Osteoblast (primary cell): ENCODE measurements around the gene SLC22A25. TPM values are rescaled to one million over a fixed set of nuclear protein-coding genes. Genes with fewer than 3 reads are reported as not detected.

ENCODE experiments used
- DNase-seq: peaks from one replicate; pipeline ENCODE4 v3.0.0; 2011; ENCODE audit warnings: low spot score, mixed read lengths; ENCODE audit not compliant: insufficient read length; ENCODE audit errors: missing footprints
- H2AFZ ChIP-seq: 2 replicates; pipeline ENCODE4 v1.6.0; 2011; ENCODE audit warnings: mild to moderate bottlenecking, low read length
- H3K27ac ChIP-seq: 2 replicates; pipeline ENCODE4 v1.5.1; 2011; ENCODE audit warnings: mild to moderate bottlenecking, low read depth, low read length, moderate library complexity
- H3K27me3 ChIP-seq: 2 replicates; pipeline ENCODE4 v1.6.0; 2012; ENCODE audit warnings: mild to moderate bottlenecking, control low read depth, inconsistent platforms, low read length, moderate library complexity; ENCODE audit not compliant: insufficient read depth
- H3K36me3 ChIP-seq: 2 replicates; pipeline ENCODE4 v1.5.1; 2011; ENCODE audit warnings: mild to moderate bottlenecking, low read length, control low read depth, moderate library complexity; ENCODE audit not compliant: insufficient read depth
- H3K4me1 ChIP-seq: 2 replicates; pipeline ENCODE4 v1.5.1; 2011; ENCODE audit warnings: mild to moderate bottlenecking, low read length, control low read depth, moderate library complexity; ENCODE audit not compliant: insufficient read depth
- H3K4me2 ChIP-seq: 2 replicates; pipeline ENCODE4 v1.6.0; 2011; ENCODE audit warnings: mild to moderate bottlenecking, low read length; ENCODE audit not compliant: insufficient read depth
- H3K4me3 ChIP-seq: fragments of 200-600 bp; sonication (generic); 3 replicates; pipeline ENCODE4 v1.5.1; 2012; ENCODE audit warnings: mild to moderate bottlenecking, low read length, inconsistent platforms; ENCODE audit not compliant: insufficient read depth
- H3K79me2 ChIP-seq: 2 replicates; pipeline ENCODE4 v1.6.0; 2012; ENCODE audit warnings: mild to moderate bottlenecking, low read length, control low read depth, inconsistent platforms; ENCODE audit not compliant: insufficient read depth
- H3K9me3 ChIP-seq: 2 replicates; pipeline ENCODE4 v1.5.1; 2011; ENCODE audit warnings: low read depth, low read length, control low read depth
- H4K20me1 ChIP-seq: 2 replicates; pipeline ENCODE4 v1.6.0; 2012; ENCODE audit warnings: mild to moderate bottlenecking, low read length, control low read depth; ENCODE audit not compliant: insufficient read depth
- total RNA-seq: library from RNA; depleted of rRNA; stranded (reverse); fragments of >200 nt; gene quantifications from 2 replicates; pipeline ENCODE4 v1.2.3, GENCODE V29; 2012
- TF ChIP-seq, protein P1 (sequence below): IDR thresholded peaks from 2 replicates; pipeline ENCODE4 v1.5.1; 2011; ENCODE audit warnings: mild to moderate bottlenecking, low read depth, low read length, moderate library complexity; ENCODE audit errors: extremely low read depth

The SLC22A25 gene
- total RNA-seq, 1 donor: not detected

DNA sequence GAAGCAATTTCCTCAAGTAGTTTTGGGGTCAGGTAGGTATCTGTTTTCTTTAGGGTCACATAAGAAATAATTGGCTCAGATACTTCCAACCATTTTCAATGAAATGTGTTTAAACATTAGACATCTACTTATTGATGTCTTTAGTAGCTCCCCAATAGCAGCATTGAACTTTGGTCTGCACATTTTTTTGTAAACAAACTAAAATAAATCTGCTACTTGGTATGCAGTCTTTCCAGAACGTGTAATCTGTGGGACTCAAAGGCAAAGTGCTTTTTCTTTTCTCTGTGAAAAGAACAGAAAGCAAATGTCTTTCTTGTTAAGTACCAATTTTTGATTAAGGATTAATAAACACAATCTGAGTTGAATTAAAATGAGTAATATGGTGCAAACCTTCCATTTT is 13.6 kb downstream of the SLC22A25 start:
- Histone ChIP-seq H3K79me2 (no peaks in the 10 kb centered on the region), H3K4me1 (no peaks in the 10 kb centered on the region), H3K27ac (no peak overlapping the region), H3K4me2 (no peak overlapping the region), H2AFZ (no peak overlapping the region), H3K9me3 (no peaks in the 10 kb centered on the region), H3K4me3 (no peak overlapping the region), H3K36me3 (no peaks in the 10 kb centered on the region), H3K27me3 (no peaks in the 10 kb centered on the region), H4K20me1 (no peaks in the 10 kb centered on the region)
- TF ChIP-seq, protein P1, sequence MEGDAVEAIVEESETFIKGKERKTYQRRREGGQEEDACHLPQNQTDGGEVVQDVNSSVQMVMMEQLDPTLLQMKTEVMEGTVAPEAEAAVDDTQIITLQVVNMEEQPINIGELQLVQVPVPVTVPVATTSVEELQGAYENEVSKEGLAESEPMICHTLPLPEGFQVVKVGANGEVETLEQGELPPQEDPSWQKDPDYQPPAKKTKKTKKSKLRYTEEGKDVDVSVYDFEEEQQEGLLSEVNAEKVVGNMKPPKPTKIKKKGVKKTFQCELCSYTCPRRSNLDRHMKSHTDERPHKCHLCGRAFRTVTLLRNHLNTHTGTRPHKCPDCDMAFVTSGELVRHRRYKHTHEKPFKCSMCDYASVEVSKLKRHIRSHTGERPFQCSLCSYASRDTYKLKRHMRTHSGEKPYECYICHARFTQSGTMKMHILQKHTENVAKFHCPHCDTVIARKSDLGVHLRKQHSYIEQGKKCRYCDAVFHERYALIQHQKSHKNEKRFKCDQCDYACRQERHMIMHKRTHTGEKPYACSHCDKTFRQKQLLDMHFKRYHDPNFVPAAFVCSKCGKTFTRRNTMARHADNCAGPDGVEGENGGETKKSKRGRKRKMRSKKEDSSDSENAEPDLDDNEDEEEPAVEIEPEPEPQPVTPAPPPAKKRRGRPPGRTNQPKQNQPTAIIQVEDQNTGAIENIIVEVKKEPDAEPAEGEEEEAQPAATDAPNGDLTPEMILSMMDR: no peak
- DNase-seq: no peak

GRCh38 chr11:63227521-63228107 is 15.8 kb downstream of the SLC22A25 start:
- Histone ChIP-seq H3K4me3 (no peak overlapping the region), H3K4me1 (no peaks in the 10 kb centered on the region), H2AFZ (no peak overlapping the region), H3K36me3 (no peaks in the 10 kb centered on the region), H3K9me3 (no peaks in the 10 kb centered on the region), H3K79me2 (no peaks in the 10 kb centered on the region), H3K27me3 (no peaks in the 10 kb centered on the region), H3K27ac (no peak overlapping the region), H4K20me1 (no peaks in the 10 kb centered on the region), H3K4me2 (no peak overlapping the region)
- TF ChIP-seq, protein P1: no peak
- no peak for DNase-seq

GRCh38 chr11:63226488-63227114 is 16.8 kb downstream of the SLC22A25 start:
- DNase-seq: no peak
- Histone ChIP-seq H3K4me2 (no peak overlapping the region), H3K4me3 (no peak overlapping the region), H4K20me1 (no peaks in the 10 kb centered on the region), H3K9me3 (no peaks in the 10 kb centered on the region), H3K27ac (no peak overlapping the region), H3K36me3 (no peaks in the 10 kb centered on the region), H3K4me1 (no peaks in the 10 kb centered on the region), H2AFZ (no peak overlapping the region), H3K27me3 (no peaks in the 10 kb centered on the region), H3K79me2 (no peaks in the 10 kb centered on the region)
- TF ChIP-seq, protein P1: no peak

GRCh38 chr11:63214093-63214492 is 29.3 kb downstream of the SLC22A25 start:
- no peak overlapping the region for H3K4me3 ChIP-seq
- no peaks in the 10 kb centered on the region for H3K4me1 ChIP-seq
- H3K27me3 ChIP-seq: no peaks in the 10 kb centered on the region
- no peaks in the 10 kb centered on the region for H3K9me3 ChIP-seq
- H4K20me1 ChIP-seq: no peaks in the 10 kb centered on the region
- no peak overlapping the region for H3K27ac ChIP-seq
- H3K36me3 ChIP-seq: no peaks in the 10 kb centered on the region
- no peak overlapping the region for H3K4me2 ChIP-seq
- TF ChIP-seq, protein P1: no peak
- no peak overlapping the region for H2AFZ ChIP-seq
- DNase-seq: no peak
- H3K79me2 ChIP-seq: no peaks in the 10 kb centered on the region
